Sigmoid colon (tissue), 4 donors: ENCODE measurements around the gene ZFHX2.

Source experiments
- EP300 ChIP-seq, 4 donors: sonication (generic); formaldehyde crosslinking; IDR thresholded peaks; one replicate each; pipeline ENCODE4 v1.6.1; 2017; ENCODE audit warnings: antibody characterized with exemption in 4 of 4
- POLR2AphosphoS5 ChIP-seq, 4 donors: sonication (generic); formaldehyde crosslinking; IDR thresholded peaks; one replicate each; pipeline ENCODE4 v1.6.1; 2017; ENCODE audit warnings: antibody characterized with exemption in 4 of 4
- TF ChIP-seq, protein P1 (sequence below), 4 experiments: fragments of 450-650 bp in 3 of 4; fragments of 200-600 bp in 1 of 4; IDR thresholded peaks; one replicate each; pipeline ENCODE4 v1.5.1; 2016 to 2019; ENCODE audit warnings: antibody characterized with exemption in 4 of 4, mild to moderate bottlenecking in 3 of 4, moderate library complexity in 2 of 4

GRCh38 chr14:23566112-23566777, 14.7 kb upstream of the ZFHX2 start:
- TF ChIP-seq EP300 (IDR thresholded peaks at IDR 0.05) = no peak
- no peak for TF ChIP-seq POLR2AphosphoS5 (IDR thresholded peaks at IDR 0.05)
- TF ChIP-seq, protein P1, sequence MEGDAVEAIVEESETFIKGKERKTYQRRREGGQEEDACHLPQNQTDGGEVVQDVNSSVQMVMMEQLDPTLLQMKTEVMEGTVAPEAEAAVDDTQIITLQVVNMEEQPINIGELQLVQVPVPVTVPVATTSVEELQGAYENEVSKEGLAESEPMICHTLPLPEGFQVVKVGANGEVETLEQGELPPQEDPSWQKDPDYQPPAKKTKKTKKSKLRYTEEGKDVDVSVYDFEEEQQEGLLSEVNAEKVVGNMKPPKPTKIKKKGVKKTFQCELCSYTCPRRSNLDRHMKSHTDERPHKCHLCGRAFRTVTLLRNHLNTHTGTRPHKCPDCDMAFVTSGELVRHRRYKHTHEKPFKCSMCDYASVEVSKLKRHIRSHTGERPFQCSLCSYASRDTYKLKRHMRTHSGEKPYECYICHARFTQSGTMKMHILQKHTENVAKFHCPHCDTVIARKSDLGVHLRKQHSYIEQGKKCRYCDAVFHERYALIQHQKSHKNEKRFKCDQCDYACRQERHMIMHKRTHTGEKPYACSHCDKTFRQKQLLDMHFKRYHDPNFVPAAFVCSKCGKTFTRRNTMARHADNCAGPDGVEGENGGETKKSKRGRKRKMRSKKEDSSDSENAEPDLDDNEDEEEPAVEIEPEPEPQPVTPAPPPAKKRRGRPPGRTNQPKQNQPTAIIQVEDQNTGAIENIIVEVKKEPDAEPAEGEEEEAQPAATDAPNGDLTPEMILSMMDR (IDR thresholded peaks at IDR 0.05) = no peak
